HCT116 (cell line): Measurements from ENCODE around the gene ADGRB2.

Source experiments
- EZH2 ChIP-seq: fragments of 200-600 bp; sonication (generic); IDR thresholded peaks from 2 replicates; pipeline ENCODE4 v1.6.1; 2017; ENCODE audit warnings: antibody characterized with exemption, mixed run types
- POLR2A ChIP-seq: IDR thresholded peaks from 2 replicates; pipeline ENCODE4 v1.7.0; 2011; ENCODE audit warnings: borderline replicate concordance; ENCODE audit not compliant: insufficient read depth, insufficient read length; ENCODE audit errors: extremely low read depth
- POLR2AphosphoS5 ChIP-seq: IDR thresholded peaks from 2 replicates; pipeline ENCODE4 v1.6.1; 2011; ENCODE audit warnings: mild to moderate bottlenecking, low read depth, low read length, moderate library complexity
- RAD21 ChIP-seq: IDR thresholded peaks from 2 replicates; pipeline ENCODE4 v1.6.1; 2012; ENCODE audit warnings: low read depth, mild to moderate bottlenecking
- SIN3A ChIP-seq: IDR thresholded peaks from 2 replicates; pipeline ENCODE4 v1.6.1; 2012; ENCODE audit warnings: low read depth
- TCF7L2 ChIP-seq: IDR thresholded peaks from 2 replicates; pipeline ENCODE4 v1.7.0; 2011; ENCODE audit warnings: borderline replicate concordance, inconsistent platforms; ENCODE audit not compliant: insufficient read depth, insufficient read length; ENCODE audit errors: extremely low read depth
- YY1 ChIP-seq: IDR thresholded peaks from 2 replicates; pipeline ENCODE4 v1.6.1; 2011; ENCODE audit warnings: low read length, low read depth, moderate library complexity, mild to moderate bottlenecking; ENCODE audit not compliant: insufficient replicate concordance; ENCODE audit errors: extremely low read depth
- TF ChIP-seq, protein P1 (sequence below), 3 experiments: fragments of 200-600 bp in 1 of 3; sonication (generic) in 1 of 3; IDR thresholded peaks in 2 of 3; conservative IDR thresholded peaks in 1 of 3; 2 replicates each; pipeline ENCODE4 v1.5.1; 2012 to 2017; ENCODE audit warnings: low read depth in 2 of 3, low read length in 2 of 3, antibody characterized with exemption in 1 of 3, borderline replicate concordance in 1 of 3, control low read depth in 1 of 3, mild to moderate bottlenecking in 1 of 3, mixed read lengths in 1 of 3, mixed run types in 1 of 3, moderate library complexity in 1 of 3; ENCODE audit not compliant: insufficient read depth in 1 of 3
- TF ChIP-seq, protein P2 (sequence below): IDR thresholded peaks from 2 replicates; pipeline ENCODE4 v1.6.1; 2011; ENCODE audit warnings: mild to moderate bottlenecking, low read length, moderate library complexity; ENCODE audit not compliant: insufficient replicate concordance; ENCODE audit errors: extremely low read depth

DNA sequence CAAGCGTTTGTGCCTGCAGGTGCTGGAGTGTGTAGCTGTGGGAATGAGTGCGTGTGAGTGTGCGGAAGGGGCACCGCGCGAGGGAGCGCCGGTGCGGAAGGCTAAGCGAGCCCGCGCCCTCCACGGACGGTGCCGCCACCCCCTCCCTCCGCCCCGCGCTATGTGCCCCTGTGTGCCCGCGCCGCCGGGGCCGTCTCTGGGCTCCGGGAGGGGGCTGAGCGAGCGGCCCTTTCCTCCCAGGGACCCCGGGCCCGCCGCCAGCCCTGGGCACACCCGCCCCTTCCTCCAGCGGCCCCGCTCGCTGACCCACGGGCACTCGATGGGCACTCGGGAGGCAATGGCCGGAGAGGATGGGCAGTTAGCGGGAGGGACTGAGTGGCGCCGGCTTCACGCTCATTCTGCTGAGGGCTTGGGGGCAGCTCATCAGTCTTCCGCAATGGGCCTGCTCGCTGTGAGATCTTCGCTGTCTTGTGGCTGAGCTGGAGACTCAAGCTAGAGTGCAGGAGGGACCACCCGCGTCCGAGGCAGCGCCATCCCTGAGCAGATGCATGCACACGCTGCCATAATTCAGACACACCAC, 8.6 kb upstream of the ADGRB2 start:
- no peak for TF ChIP-seq EZH2
- TF ChIP-seq TCF7L2: no peak
- no peak for TF ChIP-seq YY1
- TF ChIP-seq, protein P1, sequence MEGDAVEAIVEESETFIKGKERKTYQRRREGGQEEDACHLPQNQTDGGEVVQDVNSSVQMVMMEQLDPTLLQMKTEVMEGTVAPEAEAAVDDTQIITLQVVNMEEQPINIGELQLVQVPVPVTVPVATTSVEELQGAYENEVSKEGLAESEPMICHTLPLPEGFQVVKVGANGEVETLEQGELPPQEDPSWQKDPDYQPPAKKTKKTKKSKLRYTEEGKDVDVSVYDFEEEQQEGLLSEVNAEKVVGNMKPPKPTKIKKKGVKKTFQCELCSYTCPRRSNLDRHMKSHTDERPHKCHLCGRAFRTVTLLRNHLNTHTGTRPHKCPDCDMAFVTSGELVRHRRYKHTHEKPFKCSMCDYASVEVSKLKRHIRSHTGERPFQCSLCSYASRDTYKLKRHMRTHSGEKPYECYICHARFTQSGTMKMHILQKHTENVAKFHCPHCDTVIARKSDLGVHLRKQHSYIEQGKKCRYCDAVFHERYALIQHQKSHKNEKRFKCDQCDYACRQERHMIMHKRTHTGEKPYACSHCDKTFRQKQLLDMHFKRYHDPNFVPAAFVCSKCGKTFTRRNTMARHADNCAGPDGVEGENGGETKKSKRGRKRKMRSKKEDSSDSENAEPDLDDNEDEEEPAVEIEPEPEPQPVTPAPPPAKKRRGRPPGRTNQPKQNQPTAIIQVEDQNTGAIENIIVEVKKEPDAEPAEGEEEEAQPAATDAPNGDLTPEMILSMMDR (IDR thresholded peaks at IDR 0.05 in 2 of 3, conservative IDR thresholded peaks at IDR 0.05 in 1 of 3; ENCODE audit: borderline replicate concordance in 1 of 3, insufficient read depth in 1 of 3, low read depth in 2 of 3, low read length in 2 of 3): no peak
- no peak for TF ChIP-seq RAD21
- TF ChIP-seq SIN3A: no peak
- TF ChIP-seq POLR2AphosphoS5: no peak
- TF ChIP-seq, protein P2, sequence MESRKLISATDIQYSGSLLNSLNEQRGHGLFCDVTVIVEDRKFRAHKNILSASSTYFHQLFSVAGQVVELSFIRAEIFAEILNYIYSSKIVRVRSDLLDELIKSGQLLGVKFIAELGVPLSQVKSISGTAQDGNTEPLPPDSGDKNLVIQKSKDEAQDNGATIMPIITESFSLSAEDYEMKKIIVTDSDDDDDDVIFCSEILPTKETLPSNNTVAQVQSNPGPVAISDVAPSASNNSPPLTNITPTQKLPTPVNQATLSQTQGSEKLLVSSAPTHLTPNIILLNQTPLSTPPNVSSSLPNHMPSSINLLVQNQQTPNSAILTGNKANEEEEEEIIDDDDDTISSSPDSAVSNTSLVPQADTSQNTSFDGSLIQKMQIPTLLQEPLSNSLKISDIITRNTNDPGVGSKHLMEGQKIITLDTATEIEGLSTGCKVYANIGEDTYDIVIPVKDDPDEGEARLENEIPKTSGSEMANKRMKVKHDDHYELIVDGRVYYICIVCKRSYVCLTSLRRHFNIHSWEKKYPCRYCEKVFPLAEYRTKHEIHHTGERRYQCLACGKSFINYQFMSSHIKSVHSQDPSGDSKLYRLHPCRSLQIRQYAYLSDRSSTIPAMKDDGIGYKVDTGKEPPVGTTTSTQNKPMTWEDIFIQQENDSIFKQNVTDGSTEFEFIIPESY: no peak
- no peak for TF ChIP-seq POLR2A
